OCI-LY7 (cell line): ENCODE measurements around the gene EXT2. TPM values are rescaled to one million over a fixed set of nuclear protein-coding genes. Genes with fewer than 3 reads are reported as not detected.

Experiments used
- BruUV-seq: library from RNA; stranded (reverse); fragments of 400-500 nt; replicated peaks from 2 replicates; lab custom pipeline; 2021; lab: Mats Ljungman, UMichigan
- CTCF ChIA-PET: fragments of 300-600 bp; sonication (Branson Sonifier 250); formaldehyde crosslinking; loops from one replicate; lab custom pipeline; 2022; ENCODE audit warnings: antibody characterized with exemption; ENCODE audit not compliant: unreplicated experiment; lab: Charles Lee
- POLR2A ChIA-PET: fragments of 300-600 bp; sonication (Branson Sonifier 250); formaldehyde crosslinking; loops from one replicate; lab custom pipeline; 2022; ENCODE audit warnings: antibody characterized with exemption; lab: Charles Lee
- DNase-seq: peaks from one replicate; pipeline ENCODE4 v3.0.0-alpha.2; 2015; ENCODE audit warnings: low spot score
- H2AFZ ChIP-seq: fragments of 200-600 bp; sonication (generic), shearing (Covaris generic); 2 replicates; pipeline ENCODE4 v1.6.1; 2014; ENCODE audit warnings: mild to moderate bottlenecking, antibody characterized with exemption, low read length, moderate library complexity
- H3K27ac ChIP-seq: fragments of 200-600 bp; sonication (generic); 2 replicates; pipeline ENCODE4 v1.5.1; 2014; ENCODE audit warnings: mixed run types, low read depth, mild to moderate bottlenecking, moderate library complexity, low read length, inconsistent platforms; ENCODE audit not compliant: poor library complexity, severe bottlenecking
- H3K36me3 ChIP-seq: fragments of 200-600 bp; sonication (generic); 2 replicates; pipeline ENCODE4 v1.6.1; 2014; ENCODE audit warnings: mild to moderate bottlenecking, antibody characterized with exemption, low read length, moderate library complexity, mixed read lengths; ENCODE audit not compliant: insufficient read depth
- H3K4me1 ChIP-seq: fragments of 200-600 bp; sonication (generic); 2 replicates; pipeline ENCODE4 v1.5.1; 2014; ENCODE audit warnings: mild to moderate bottlenecking, low read length; ENCODE audit not compliant: insufficient read depth, poor library complexity, severe bottlenecking
- H3K4me2 ChIP-seq: fragments of 200-600 bp; sonication (generic); 2 replicates; pipeline ENCODE4 v1.6.1; 2014; ENCODE audit warnings: mild to moderate bottlenecking, low read length
- H3K4me3 ChIP-seq: fragments of 200-600 bp; sonication (generic); 2 replicates; pipeline ENCODE4 v1.5.1; 2014; ENCODE audit warnings: mild to moderate bottlenecking, low read depth, low read length; ENCODE audit not compliant: poor library complexity, severe bottlenecking
- H3K79me2 ChIP-seq: fragments of 200-600 bp; sonication (generic); 2 replicates; pipeline ENCODE4 v1.6.1; 2016; ENCODE audit warnings: low read depth, mild to moderate bottlenecking, low read length, moderate library complexity, mixed read lengths; ENCODE audit not compliant: insufficient read depth
- H3K9me2 ChIP-seq: fragments of 200-600 bp; sonication (generic); 2 replicates; pipeline ENCODE4 v1.6.1; 2016; ENCODE audit warnings: mild to moderate bottlenecking, low read length, mixed read lengths; ENCODE audit not compliant: insufficient read depth
- H3K9me3 ChIP-seq: fragments of 200-600 bp; sonication (generic); 2 replicates; pipeline ENCODE4 v1.6.1; 2014; ENCODE audit warnings: mild to moderate bottlenecking, mixed run types, low read length, mixed read lengths
- H4K20me1 ChIP-seq: fragments of 200-600 bp; sonication (generic); 2 replicates; pipeline ENCODE4 v1.6.1; 2014; ENCODE audit warnings: mild to moderate bottlenecking, antibody characterized with exemption, low read length, moderate library complexity, mixed read lengths; ENCODE audit not compliant: insufficient read depth
- CTCF ChIP-seq: fragments of 200-600 bp; sonication (generic); conservative IDR thresholded peaks from 2 replicates; pipeline ENCODE4 v1.5.1; 2014; ENCODE audit warnings: mild to moderate bottlenecking, antibody characterized with exemption, low read length, moderate library complexity, mixed read lengths
- EZH2phosphoT487 ChIP-seq: fragments of 200-600 bp; sonication (generic); IDR thresholded peaks from 2 replicates; pipeline ENCODE4 v1.6.1; 2018; ENCODE audit warnings: low read depth, borderline replicate concordance, mild to moderate bottlenecking, mixed run types, antibody characterized with exemption, low read length, moderate library complexity, mixed read lengths
- intact Hi-C: fragments of 100-400 bp; cut with micrococcal nuclease; formaldehyde crosslinking; loops from one replicate; pipeline ENCODE4 v1.10.0; 2022; ENCODE audit not compliant: unreplicated experiment
- total RNA-seq, 2 experiments: library from RNA; depleted of rRNA in 1 of 2; stranded (reverse); fragments of >200 nt in 1 of 2; shearing (Covaris generic) in 1 of 2; gene quantifications; 2 replicates each; pipeline ENCODE4 v1.2.3, GENCODE V29; 2014 to 2022

EXT2 gene
- total RNA-seq, 2 experiments from 2014 or later: 22.3 to 31.8 TPM

- no peak for TF ChIP-seq CTCF
- TF ChIP-seq EZH2phosphoT487: no peak
- no peak for DNase-seq
- H3K79me2 ChIP-seq: no peaks in the 10 kb centered on the region
- no peak overlapping the region for H2AFZ ChIP-seq
- ChIA-PET CTCF (no interaction called here), POLR2A (no interaction called here)
- no peaks in the 10 kb centered on the region for H4K20me1 ChIP-seq
- H3K4me3 ChIP-seq: no peak overlapping the region
- H3K27ac ChIP-seq: no peak overlapping the region
- no peaks in the 10 kb centered on the region for H3K36me3 ChIP-seq
- H3K9me2 ChIP-seq: no peaks in the 10 kb centered on the region
- H3K4me2 ChIP-seq: no peak overlapping the region
- H3K4me1 ChIP-seq: no peaks in the 10 kb centered on the region
- no TSS peak for BruUV-seq
- H3K9me3 ChIP-seq: no peaks in the 10 kb centered on the region
- intact Hi-C loops: no loop called here
Observed at GRCh38 chr11:44065161-44065661, 30.3 kb upstream of the EXT2 start.

GRCh38 chr11:44065841-44066731 lies 29.4 kb upstream of the EXT2 start, which contains the start of gene ACCS:
Gene ACCS, plus strand, starts transcription at chr11:44066270. Its CDS starts 1,358 bp downstream, at chr11:44067628.
- DNase-seq: no peak
- Histone ChIP-seq H2AFZ (no peak within 1 kb of the TSS), H3K27ac (no peak within 1 kb of the TSS), H3K36me3 (no peaks in the 10 kb centered on the region), H3K79me2 (no peaks in the 10 kb centered on the region), H3K9me3 (no peaks in the 10 kb centered on the region), H3K4me3 (no peak within 1 kb of the TSS), H4K20me1 (no peaks in the 10 kb centered on the region), H3K4me2 (peak within 1 kb of the TSS; percentile 30; the same call in 1 of the 2 replicates), H3K4me1 (no peaks in the 10 kb centered on the region), H3K9me2 (no peaks in the 10 kb centered on the region)
- intact Hi-C loops: no loop called here
- TF ChIP-seq EZH2phosphoT487 (no peak), CTCF (no peak)
- BruUV-seq: no TSS peak
- CTCF ChIA-PET: no interaction called here
- POLR2A ChIA-PET: no interaction called here

- H2AFZ ChIP-seq: no peak overlapping the region
- no peaks in the 10 kb centered on the region for H3K4me1 ChIP-seq
- no TSS peak for BruUV-seq
- no peak for DNase-seq
- no peak overlapping the region for H3K4me3 ChIP-seq
- H3K4me2 ChIP-seq: peak overlapping the region; percentile 30; the same call in 1 of the 2 replicates
- CTCF ChIA-PET: no interaction called here
- POLR2A ChIA-PET: no interaction called here
- TF ChIP-seq CTCF (no peak), EZH2phosphoT487 (no peak)
- H3K36me3 ChIP-seq: no peaks in the 10 kb centered on the region
- intact Hi-C loops: no loop called here
- H4K20me1 ChIP-seq: no peaks in the 10 kb centered on the region
- no peaks in the 10 kb centered on the region for H3K79me2 ChIP-seq
- H3K9me2 ChIP-seq: no peaks in the 10 kb centered on the region
- H3K9me3 ChIP-seq: no peaks in the 10 kb centered on the region
- H3K27ac ChIP-seq: no peak overlapping the region
Observed at GRCh38 chr11:44066732-44067141, 28.7 kb upstream of the EXT2 start.
